H1 (cell line): ENCODE measurements around the gene WDR37. TPM values are rescaled to one million over a fixed set of nuclear protein-coding genes. Genes with fewer than 3 reads are reported as not detected.

Source experiments
- CTCF ChIA-PET: fragments of 300-600 bp; sonication (Branson Sonifier 250); formaldehyde crosslinking; loops from one replicate; lab custom pipeline; 2021; ENCODE audit not compliant: partially characterized antibody; lab: Charles Lee
- POLR2A ChIA-PET: fragments of 300-600 bp; sonication (Branson Sonifier 250); formaldehyde crosslinking; loops from one replicate; lab custom pipeline; 2021; ENCODE audit warnings: inconsistent platforms; ENCODE audit not compliant: partially characterized antibody; lab: Charles Lee
- DNase-seq, 2 experiments: peaks; one replicate each; pipeline versions ENCODE4 v3.0.0 to v3.0.0-alpha.2; 2010 to 2022; ENCODE audit warnings: low spot score in 2 of 2, low read depth in 1 of 2, mixed read lengths in 1 of 2
- FAIRE-seq: peaks from 2 replicates; lab custom pipeline; 2011; peaks lifted over from hg19 to GRCh38; lab: Jason Lieb, UNC
- H2AFZ ChIP-seq: 2 replicates; pipeline ENCODE4 v1.8.1; 2012; ENCODE audit warnings: low read length, inconsistent platforms
- H2AK5ac ChIP-seq: 2 replicates; pipeline ENCODE4 v1.6.1; 2013; ENCODE audit warnings: low read depth, low read length
- H2BK120ac ChIP-seq: replicated peaks from 2 replicates; pipeline ENCODE3; 2013; ENCODE audit warnings: low read depth, low read length, inconsistent platforms
- H2BK12ac ChIP-seq: 2 replicates; pipeline ENCODE4 v1.6.1; 2013; ENCODE audit warnings: low read depth, low read length
- H2BK15ac ChIP-seq: 2 replicates; pipeline ENCODE4 v1.6.1; 2013; ENCODE audit warnings: low read length
- H2BK20ac ChIP-seq: 2 replicates; pipeline ENCODE4 v1.6.1; 2013; ENCODE audit warnings: low read length
- H2BK5ac ChIP-seq: 2 replicates; pipeline ENCODE4 v1.6.1; 2013; ENCODE audit warnings: low read depth, low read length
- H3K14ac ChIP-seq: 2 replicates; pipeline ENCODE4 v1.6.1; 2013; ENCODE audit warnings: inconsistent platforms; ENCODE audit not compliant: insufficient read length
- H3K18ac ChIP-seq: 2 replicates; pipeline ENCODE4 v1.6.1; 2013; ENCODE audit warnings: low read length; ENCODE audit errors: extremely low read depth
- H3K23ac ChIP-seq: 2 replicates; pipeline ENCODE4 v1.6.1; 2013; ENCODE audit warnings: inconsistent platforms; ENCODE audit not compliant: insufficient read length
- H3K23me2 ChIP-seq: 2 replicates; pipeline ENCODE4 v1.6.1; 2013; ENCODE audit warnings: low read depth, low read length
- H3K27ac ChIP-seq: 2 replicates; pipeline ENCODE4 v1.6.1; 2011; ENCODE audit warnings: low read depth, low read length, inconsistent platforms
- H3K27me3 ChIP-seq, 4 experiments: replicated peaks in 1 of 4; 1 replicate in 1 of 4; 2 replicates in 3 of 4; pipeline versions ENCODE4 v1.6.1 to v1.8.1; 2011 to 2013; ENCODE audit warnings: low read length in 3 of 4, mild to moderate bottlenecking in 3 of 4, inconsistent platforms in 2 of 4, mixed read lengths in 2 of 4, moderate library complexity in 1 of 4; ENCODE audit not compliant: control insufficient read depth in 3 of 4, insufficient read depth in 3 of 4; ENCODE audit errors: extremely low read depth in 1 of 4
- H3K36me3 ChIP-seq, 4 experiments: 2 replicates each; pipeline versions ENCODE4 v1.6.1 to v1.8.1; 2011 to 2013; ENCODE audit warnings: mild to moderate bottlenecking in 4 of 4, low read length in 3 of 4, moderate library complexity in 2 of 4, control low read depth in 1 of 4, inconsistent platforms in 1 of 4; ENCODE audit not compliant: insufficient read depth in 4 of 4, control insufficient read depth in 2 of 4
- H3K4ac ChIP-seq: replicated peaks from 2 replicates; pipeline ENCODE3; 2013; ENCODE audit warnings: low read length, low read depth, mixed read lengths, inconsistent platforms; ENCODE audit not compliant: insufficient read length
- H3K4me1 ChIP-seq, 4 experiments: replicated peaks in 1 of 4; 1 replicate in 1 of 4; 2 replicates in 3 of 4; pipeline versions ENCODE4 v1.6.1 to v1.8.1; 2011 to 2013; ENCODE audit warnings: low read length in 3 of 4, inconsistent platforms in 2 of 4, mixed read lengths in 1 of 4; ENCODE audit not compliant: insufficient read depth in 4 of 4, control insufficient read depth in 3 of 4
- H3K4me2 ChIP-seq, 2 experiments: 2 replicates each; pipeline versions ENCODE4 v1.6.1 to v1.8.1; 2011 to 2013; ENCODE audit warnings: low read depth in 2 of 2, low read length in 2 of 2, control low read depth in 1 of 2, inconsistent platforms in 1 of 2, mild to moderate bottlenecking in 1 of 2; ENCODE audit not compliant: insufficient read depth in 1 of 2
- H3K4me3 ChIP-seq, 4 experiments: fragments of 200-600, 300-600 bp in 1 of 4; sonication (generic), shearing (Covaris generic), sonication (Bioruptor Twin) in 1 of 4; 2 replicates each; pipeline versions ENCODE4 v1.5.1 to v1.8.1; 2011 to 2016; ENCODE audit warnings: low read length in 4 of 4, low read depth in 3 of 4, control low read depth in 2 of 4, inconsistent platforms in 2 of 4, mild to moderate bottlenecking in 2 of 4, mixed read lengths in 1 of 4, moderate library complexity in 1 of 4; ENCODE audit not compliant: insufficient read depth in 2 of 4; ENCODE audit errors: extremely low read depth in 1 of 4
- H3K56ac ChIP-seq: replicated peaks from 2 replicates; pipeline ENCODE3; 2013; ENCODE audit warnings: low read depth, mild to moderate bottlenecking, mixed read lengths, low read length, inconsistent platforms; ENCODE audit not compliant: insufficient read length
- H3K79me1 ChIP-seq: 2 replicates; pipeline ENCODE4 v1.6.1; 2013; ENCODE audit warnings: low read depth, low read length, control low read depth
- H3K79me2 ChIP-seq, 2 experiments: 2 replicates each; pipeline versions ENCODE4 v1.6.1 to v1.8.1; 2012 to 2013; ENCODE audit warnings: low read length in 2 of 2, mild to moderate bottlenecking in 2 of 2, inconsistent platforms in 1 of 2; ENCODE audit not compliant: insufficient read depth in 2 of 2, control insufficient read depth in 1 of 2
- H3K9ac ChIP-seq, 4 experiments: replicated peaks in 1 of 4; 1 replicate in 1 of 4; 2 replicates in 3 of 4; pipeline versions ENCODE4 v1.6.1 to v1.8.1; 2011 to 2013; ENCODE audit warnings: low read depth in 3 of 4, low read length in 3 of 4, control low read depth in 2 of 4, mild to moderate bottlenecking in 2 of 4, moderate library complexity in 2 of 4, inconsistent platforms in 1 of 4; ENCODE audit errors: extremely low read depth in 1 of 4
- H3K9me3 ChIP-seq, 2 experiments: 2 replicates each; pipeline versions ENCODE4 v1.6.1 to v1.8.1; 2012 to 2013; ENCODE audit warnings: mild to moderate bottlenecking in 2 of 2, moderate library complexity in 2 of 2, control low read depth in 1 of 2, inconsistent platforms in 1 of 2, low read depth in 1 of 2, low read length in 1 of 2, mixed read lengths in 1 of 2; ENCODE audit not compliant: insufficient read depth in 2 of 2
- H4K20me1 ChIP-seq, 2 experiments: replicated peaks in 1 of 2; 2 replicates each; pipeline versions ENCODE3 to v1.8.1; 2011 to 2013; ENCODE audit warnings: inconsistent platforms in 2 of 2, low read length in 2 of 2, mild to moderate bottlenecking in 1 of 2; ENCODE audit not compliant: insufficient read depth in 2 of 2, control insufficient read depth in 1 of 2
- H4K5ac ChIP-seq: 2 replicates; pipeline ENCODE4 v1.6.1; 2013; ENCODE audit warnings: low read length, low read depth, mixed read lengths, inconsistent platforms; ENCODE audit not compliant: insufficient read length
- H4K8ac ChIP-seq: 2 replicates; pipeline ENCODE4 v1.8.0; 2013; ENCODE audit warnings: mild to moderate bottlenecking, moderate library complexity, low read length, inconsistent platforms; ENCODE audit not compliant: insufficient read depth; ENCODE audit errors: extremely low read depth
- H4K91ac ChIP-seq: replicated peaks from 2 replicates; pipeline ENCODE3; 2013; ENCODE audit warnings: low read length, mixed read lengths, inconsistent platforms; ENCODE audit not compliant: insufficient read length
- CHD1 ChIP-seq: IDR thresholded peaks from 2 replicates; pipeline ENCODE4 v1.6.1; 2012; ENCODE audit warnings: low read depth, low read length, improper control_type of control experiment
- CREB1 ChIP-seq: IDR thresholded peaks from 2 replicates; pipeline ENCODE4 v1.6.1; 2012; ENCODE audit warnings: inconsistent platforms
- FOSL1 ChIP-seq: IDR thresholded peaks from 2 replicates; pipeline ENCODE4 v1.6.1; 2011; ENCODE audit warnings: mild to moderate bottlenecking, low read depth, low read length, moderate library complexity; ENCODE audit not compliant: insufficient read depth
- HDAC2 ChIP-seq, 2 experiments: fragments of 300-600 bp in 1 of 2; sonication (generic) in 1 of 2; IDR thresholded peaks; 2 replicates each; pipeline ENCODE4 v1.6.1; 2011 to 2012; ENCODE audit warnings: low read depth in 2 of 2, low read length in 2 of 2, mild to moderate bottlenecking in 2 of 2, moderate library complexity in 2 of 2, borderline replicate concordance in 1 of 2, inconsistent platforms in 1 of 2
- MAFK ChIP-seq: IDR thresholded peaks from 2 replicates; pipeline ENCODE4 v1.6.1; 2012; ENCODE audit warnings: low read depth, mild to moderate bottlenecking, improper control_type of control experiment, low read length
- RFX5 ChIP-seq: IDR thresholded peaks from 2 replicates; pipeline ENCODE4 v1.6.1; 2011; ENCODE audit warnings: low read depth, low read length, improper control_type of control experiment, borderline replicate concordance
- RNF2 ChIP-seq: fragments of 200-900, 300-1000 bp; sonication (generic); IDR thresholded peaks from 2 replicates; pipeline ENCODE4 v1.7.1; 2016; ENCODE audit warnings: borderline replicate concordance, low read depth, mild to moderate bottlenecking, antibody characterized with exemption, low read length; ENCODE audit not compliant: poor library complexity, severe bottlenecking; ENCODE audit errors: missing control alignments
- RXRA ChIP-seq: IDR thresholded peaks from 2 replicates; pipeline ENCODE4 v1.6.1; 2011; ENCODE audit warnings: low read depth, mild to moderate bottlenecking, low read length, moderate library complexity; ENCODE audit not compliant: insufficient read depth
- TAF7 ChIP-seq: optimal IDR thresholded peaks from 2 replicates; pipeline ENCODE3; 2011; ENCODE audit warnings: low read depth, mild to moderate bottlenecking, inconsistent platforms, low read length, moderate library complexity, borderline replicate concordance
- ZNF274 ChIP-seq: IDR thresholded peaks from 2 replicates; pipeline ENCODE4 v1.7.0; 2012; ENCODE audit warnings: low read length, borderline replicate concordance; ENCODE audit errors: extremely low read depth
- WGBS, 2 experiments: shearing (Covaris generic) in 1 of 2; methylation state at CpG; one replicate each; pipeline versions ENCODE4 v1.1.6 to v1.1.7; 2013 to 2015; ENCODE audit warnings: low lambda C conversion rate in 2 of 2, mixed read lengths in 2 of 2, inconsistent platforms in 1 of 2, low coverage in 1 of 2, missing lambda C conversion rate in 1 of 2; ENCODE audit not compliant: insufficient replicate concordance in 2 of 2, insufficient coverage in 1 of 2, insufficient read length in 1 of 2; ENCODE audit errors: extremely low coverage in 1 of 2, missing lambda C conversion rate in 1 of 2; 5-methylcytosine and 5-hydroxymethylcytosine counted together
- polyA plus RNA-seq, 7 experiments: library from polyadenylated mRNA; depleted of rRNA in 3 of 7; stranded (reverse) in 5 of 7; unstranded in 2 of 7; fragments of >200 nt in 5 of 7; fragments of 200-250 nt in 2 of 7; gene quantifications; 1 replicate in 5 of 7; 2 replicates in 1 of 7; 4 replicates in 1 of 7; pipeline versions ENCODE4 v1.2.1 to v1.2.3, GENCODE V29; 2011 to 2013; ENCODE audit warnings: missing spikeins in 2 of 7, mixed read lengths in 2 of 7
- total RNA-seq: library from RNA; stranded (reverse); fragmentation: NEBNext Ultra II Directional; extraction: Animal tissue kit (Norgen Biotek cat#: 25700); gene quantifications from 2 replicates; pipeline ENCODE4 v1.2.1, GENCODE V29; 2021
- TF ChIP-seq, protein P1 (sequence below): IDR thresholded peaks from 2 replicates; pipeline ENCODE4 v1.6.1; 2012; ENCODE audit warnings: inconsistent platforms

WDR37 gene
- total and polyA plus RNA-seq, 2 of the 8 experiments (the other 6 are each of a cell fraction or from before 2014, with no cell fraction given), result 9.6 to 12.0 TPM

DNA sequence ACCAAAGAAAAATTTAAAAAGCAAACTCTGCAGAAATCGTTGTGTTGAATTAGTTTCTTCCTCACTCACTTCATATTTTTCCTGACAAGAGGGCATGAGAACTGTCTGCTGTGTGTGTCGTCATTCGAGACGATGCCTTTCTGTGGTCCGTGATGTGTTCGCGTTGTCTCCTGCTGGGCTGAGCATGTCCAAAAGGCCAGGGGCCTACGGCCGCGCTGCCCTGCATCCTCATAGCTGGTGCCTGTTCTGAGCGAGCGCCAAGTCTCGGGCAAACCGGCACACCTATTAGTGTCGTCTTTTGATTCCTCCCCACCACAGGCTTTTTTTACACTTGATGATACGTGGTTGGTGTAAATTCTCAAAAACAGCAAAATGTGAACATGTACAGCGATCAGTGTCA lies 27.4 kb downstream of the WDR37 start:
- H3K9ac ChIP-seq, result no peak overlapping the region
- H3K4me1 ChIP-seq, result no peaks in the 10 kb centered on the region
- POLR2A ChIA-PET, result no interaction called here
- H2BK20ac ChIP-seq, result no peak overlapping the region
- H3K4ac ChIP-seq, result no peak overlapping the region
- H4K20me1 ChIP-seq, result peaks cover 0 to 7% of the 10 kb centered on the region in 2 experiments
- no peak overlapping the region for H3K18ac ChIP-seq
- TF ChIP-seq RNF2 (no peak), CREB1 (no peak), RFX5 (no peak), RXRA (no peak), CHD1 (no peak), TAF7 (no peak), ZNF274 (no peak), HDAC2 (IDR thresholded peaks at IDR 0.05; ENCODE audit: borderline replicate concordance in 1 of 2, low read depth in 2 of 2, low read length in 2 of 2) (no peak), MAFK (no peak), FOSL1 (no peak)
- TF ChIP-seq, protein P1, sequence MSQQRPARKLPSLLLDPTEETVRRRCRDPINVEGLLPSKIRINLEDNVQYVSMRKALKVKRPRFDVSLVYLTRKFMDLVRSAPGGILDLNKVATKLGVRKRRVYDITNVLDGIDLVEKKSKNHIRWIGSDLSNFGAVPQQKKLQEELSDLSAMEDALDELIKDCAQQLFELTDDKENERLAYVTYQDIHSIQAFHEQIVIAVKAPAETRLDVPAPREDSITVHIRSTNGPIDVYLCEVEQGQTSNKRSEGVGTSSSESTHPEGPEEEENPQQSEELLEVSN, result no peak
- H4K91ac ChIP-seq, result no peak overlapping the region
- no peak for DNase-seq
- no peak overlapping the region for H4K8ac ChIP-seq
- no peaks in the 10 kb centered on the region for H3K9me3 ChIP-seq
- H4K5ac ChIP-seq, result no peak overlapping the region
- no peak overlapping the region for H2BK5ac ChIP-seq
- no peak overlapping the region for H3K4me3 ChIP-seq
- no peak for FAIRE-seq
- no peak overlapping the region for H3K4me2 ChIP-seq
- H3K23me2 ChIP-seq, result no peaks in the 10 kb centered on the region
- H2AK5ac ChIP-seq, result no peak overlapping the region
- CTCF ChIA-PET, result interaction anchor here (0.9 to 1.8 kb wide), 4 partner anchors 9 to 26 kb away, joined by 3 to 6 read pairs (median 4); no protein-coding TSS in a partner anchor
- no peak overlapping the region for H2BK120ac ChIP-seq
- H3K79me1 ChIP-seq, result no peaks in the 10 kb centered on the region
- no peak overlapping the region for H2AFZ ChIP-seq
- no peak overlapping the region for H2BK12ac ChIP-seq
- no peak overlapping the region for H3K56ac ChIP-seq
- H3K23ac ChIP-seq, result no peak overlapping the region
- H2BK15ac ChIP-seq, result no peak overlapping the region
- 92% methylated on average over 17 of the region's 17 CpGs; no CpG with 5 or more reads in 1 of the 2 experiments for WGBS, 2 experiments
- H3K27me3 ChIP-seq, result no peaks in the 10 kb centered on the region
- peaks cover 10 to 46% (median 30%) of the 10 kb centered on the region in 4 experiments for H3K36me3 ChIP-seq
- H3K79me2 ChIP-seq, result no peaks in the 10 kb centered on the region
- no peak overlapping the region for H3K14ac ChIP-seq
- no peak overlapping the region for H3K27ac ChIP-seq
